HL-60 (cell line): ENCODE results near the gene PPP1R14C.

Experiments
- POLR2AphosphoS5 ChIP-seq: IDR thresholded peaks from 2 replicates; pipeline ENCODE4 v1.6.1; 2012; ENCODE audit warnings: low read depth
- SPI1 ChIP-seq: IDR thresholded peaks from 2 replicates; pipeline ENCODE4 v1.6.1; 2012; ENCODE audit warnings: low read depth, mild to moderate bottlenecking, borderline replicate concordance
- TF ChIP-seq, protein P1 (sequence below): IDR thresholded peaks from one replicate; pipeline ENCODE4 v1.5.1; 2011; ENCODE audit warnings: low read length, control low read depth, inconsistent platforms; ENCODE audit not compliant: insufficient read depth
- TF ChIP-seq, protein P2 (sequence below): IDR thresholded peaks from 2 replicates; pipeline ENCODE4 v1.6.1; 2012; ENCODE audit warnings: low read depth; ENCODE audit not compliant: insufficient replicate concordance

DNA sequence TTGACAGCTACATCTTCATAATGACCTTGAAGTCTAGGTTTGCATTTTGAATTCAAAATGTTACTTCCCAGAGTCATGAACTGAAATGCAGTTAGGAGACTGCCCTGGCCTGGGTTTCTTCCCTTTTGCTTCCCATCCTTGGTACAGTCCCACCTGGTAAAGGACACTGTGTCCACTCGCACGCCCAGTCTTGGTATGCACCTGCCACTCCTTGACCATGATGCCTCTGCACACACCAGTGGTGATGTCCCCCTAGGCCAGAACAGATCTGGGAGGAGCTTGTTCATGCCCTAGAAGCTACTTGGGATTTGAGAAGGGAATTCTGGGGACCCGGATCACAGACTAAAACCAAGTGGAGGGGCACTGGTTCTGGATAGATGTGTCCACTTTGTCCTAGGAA is 3.6 kb downstream of the PPP1R14C start:
- TF ChIP-seq POLR2AphosphoS5 = no peak
- TF ChIP-seq SPI1 = no peak
- TF ChIP-seq, protein P1, sequence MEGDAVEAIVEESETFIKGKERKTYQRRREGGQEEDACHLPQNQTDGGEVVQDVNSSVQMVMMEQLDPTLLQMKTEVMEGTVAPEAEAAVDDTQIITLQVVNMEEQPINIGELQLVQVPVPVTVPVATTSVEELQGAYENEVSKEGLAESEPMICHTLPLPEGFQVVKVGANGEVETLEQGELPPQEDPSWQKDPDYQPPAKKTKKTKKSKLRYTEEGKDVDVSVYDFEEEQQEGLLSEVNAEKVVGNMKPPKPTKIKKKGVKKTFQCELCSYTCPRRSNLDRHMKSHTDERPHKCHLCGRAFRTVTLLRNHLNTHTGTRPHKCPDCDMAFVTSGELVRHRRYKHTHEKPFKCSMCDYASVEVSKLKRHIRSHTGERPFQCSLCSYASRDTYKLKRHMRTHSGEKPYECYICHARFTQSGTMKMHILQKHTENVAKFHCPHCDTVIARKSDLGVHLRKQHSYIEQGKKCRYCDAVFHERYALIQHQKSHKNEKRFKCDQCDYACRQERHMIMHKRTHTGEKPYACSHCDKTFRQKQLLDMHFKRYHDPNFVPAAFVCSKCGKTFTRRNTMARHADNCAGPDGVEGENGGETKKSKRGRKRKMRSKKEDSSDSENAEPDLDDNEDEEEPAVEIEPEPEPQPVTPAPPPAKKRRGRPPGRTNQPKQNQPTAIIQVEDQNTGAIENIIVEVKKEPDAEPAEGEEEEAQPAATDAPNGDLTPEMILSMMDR = no peak
- TF ChIP-seq, protein P2, sequence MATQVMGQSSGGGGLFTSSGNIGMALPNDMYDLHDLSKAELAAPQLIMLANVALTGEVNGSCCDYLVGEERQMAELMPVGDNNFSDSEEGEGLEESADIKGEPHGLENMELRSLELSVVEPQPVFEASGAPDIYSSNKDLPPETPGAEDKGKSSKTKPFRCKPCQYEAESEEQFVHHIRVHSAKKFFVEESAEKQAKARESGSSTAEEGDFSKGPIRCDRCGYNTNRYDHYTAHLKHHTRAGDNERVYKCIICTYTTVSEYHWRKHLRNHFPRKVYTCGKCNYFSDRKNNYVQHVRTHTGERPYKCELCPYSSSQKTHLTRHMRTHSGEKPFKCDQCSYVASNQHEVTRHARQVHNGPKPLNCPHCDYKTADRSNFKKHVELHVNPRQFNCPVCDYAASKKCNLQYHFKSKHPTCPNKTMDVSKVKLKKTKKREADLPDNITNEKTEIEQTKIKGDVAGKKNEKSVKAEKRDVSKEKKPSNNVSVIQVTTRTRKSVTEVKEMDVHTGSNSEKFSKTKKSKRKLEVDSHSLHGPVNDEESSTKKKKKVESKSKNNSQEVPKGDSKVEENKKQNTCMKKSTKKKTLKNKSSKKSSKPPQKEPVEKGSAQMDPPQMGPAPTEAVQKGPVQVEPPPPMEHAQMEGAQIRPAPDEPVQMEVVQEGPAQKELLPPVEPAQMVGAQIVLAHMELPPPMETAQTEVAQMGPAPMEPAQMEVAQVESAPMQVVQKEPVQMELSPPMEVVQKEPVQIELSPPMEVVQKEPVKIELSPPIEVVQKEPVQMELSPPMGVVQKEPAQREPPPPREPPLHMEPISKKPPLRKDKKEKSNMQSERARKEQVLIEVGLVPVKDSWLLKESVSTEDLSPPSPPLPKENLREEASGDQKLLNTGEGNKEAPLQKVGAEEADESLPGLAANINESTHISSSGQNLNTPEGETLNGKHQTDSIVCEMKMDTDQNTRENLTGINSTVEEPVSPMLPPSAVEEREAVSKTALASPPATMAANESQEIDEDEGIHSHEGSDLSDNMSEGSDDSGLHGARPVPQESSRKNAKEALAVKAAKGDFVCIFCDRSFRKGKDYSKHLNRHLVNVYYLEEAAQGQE = no peak
